ENCODE data around the gene MBIP.

MBIP gene

DNA sequence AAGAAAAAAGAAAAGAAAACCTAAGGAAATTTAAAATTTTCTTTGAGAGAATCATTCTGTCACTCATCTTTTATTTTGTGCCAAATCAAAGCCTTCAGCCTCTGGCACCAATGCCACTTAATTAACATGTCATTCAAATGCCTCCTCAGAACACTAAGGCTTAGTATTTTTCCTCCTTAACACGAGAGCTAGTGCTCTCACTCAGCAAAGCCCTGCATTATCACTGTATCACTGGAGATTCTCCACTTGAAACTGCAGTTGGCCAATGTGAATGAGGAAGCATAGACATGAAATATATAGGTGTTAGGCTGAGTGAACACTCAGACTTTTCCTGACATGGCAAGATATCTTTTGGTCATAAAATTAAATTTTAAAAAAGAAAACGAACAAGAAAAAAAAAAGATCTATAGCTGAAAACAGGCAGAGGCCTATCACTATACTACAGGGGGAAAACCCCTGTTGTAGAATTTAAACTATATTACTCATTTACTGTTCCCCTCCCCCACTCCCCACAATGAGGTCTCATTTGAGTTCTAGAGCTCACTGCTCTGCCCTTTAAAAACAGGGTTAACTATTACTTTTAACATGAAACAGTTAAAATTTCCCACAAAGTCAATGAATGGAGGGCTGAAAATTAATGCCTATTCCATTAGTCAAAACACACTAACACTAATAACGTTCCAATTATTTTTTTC is 5.1 kb downstream of the MBIP start:
- in situ Hi-C loops (cut with MboI; ENCODE audit: low sequenced_read_pairs): no loop called here

DNA sequence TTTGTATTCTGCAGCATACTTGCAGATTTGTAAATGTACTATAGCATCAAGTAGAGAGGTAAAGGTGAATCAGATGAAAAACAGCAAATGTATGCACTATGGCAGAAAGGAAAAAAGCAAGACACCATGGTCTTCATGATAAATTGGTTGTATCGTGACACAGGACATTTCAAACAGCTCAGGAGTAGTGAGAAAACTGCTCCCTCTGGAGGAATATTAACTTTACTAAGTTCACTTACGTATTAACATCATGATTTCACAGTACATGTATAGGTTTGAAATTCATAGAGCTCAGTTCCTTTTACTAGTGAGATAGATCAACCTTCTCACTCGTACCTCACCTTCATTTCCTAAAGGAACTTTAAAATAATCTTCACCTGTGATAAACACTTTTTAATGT is 6.5 kb downstream of the MBIP start:
- in situ Hi-C loops (cut with MboI; ENCODE audit: low sequenced_read_pairs): no loop called here

DNA sequence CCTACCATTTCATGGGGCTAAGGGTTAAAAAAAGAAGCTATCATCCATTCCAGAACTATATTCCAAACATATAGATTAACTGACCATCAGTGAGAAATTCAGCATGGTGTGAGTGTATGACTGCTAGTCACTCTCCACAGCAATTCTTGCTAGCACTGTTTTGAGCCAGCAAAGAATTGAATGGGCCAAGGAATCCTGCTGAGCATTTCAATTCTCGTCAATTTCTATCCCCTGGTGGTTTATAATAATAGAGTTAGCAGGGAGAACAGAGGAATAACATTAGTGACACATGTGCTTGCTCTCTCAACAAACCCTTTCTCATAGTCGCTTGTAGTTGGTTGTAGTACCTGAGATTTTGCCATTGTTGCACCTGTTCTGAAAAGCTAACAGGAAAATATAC is 7.2 kb downstream of the MBIP start:
- in situ Hi-C loops (cut with MboI; ENCODE audit: low sequenced_read_pairs): no loop called here

DNA sequence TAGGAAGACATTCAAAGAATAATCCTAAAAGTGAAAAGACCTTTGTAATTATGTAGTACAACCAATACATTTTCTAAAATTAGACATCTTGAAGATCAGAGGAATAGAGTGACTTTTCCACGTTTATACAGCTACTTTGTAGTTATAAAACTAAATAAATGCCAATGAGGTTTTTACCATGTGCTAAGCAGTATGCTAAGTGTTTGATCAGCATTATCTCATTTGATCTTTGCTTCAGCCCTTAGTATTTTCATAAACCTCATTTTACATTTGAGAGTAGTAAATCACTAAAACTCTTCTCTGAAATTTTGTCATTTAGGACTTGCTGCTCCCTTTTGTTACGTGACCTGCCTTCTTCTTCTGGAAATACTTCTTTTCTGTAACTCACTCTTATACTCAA is 13.6 kb downstream of the MBIP start:
- in situ Hi-C loops (cut with MboI; ENCODE audit: low sequenced_read_pairs): no loop called here

DNA sequence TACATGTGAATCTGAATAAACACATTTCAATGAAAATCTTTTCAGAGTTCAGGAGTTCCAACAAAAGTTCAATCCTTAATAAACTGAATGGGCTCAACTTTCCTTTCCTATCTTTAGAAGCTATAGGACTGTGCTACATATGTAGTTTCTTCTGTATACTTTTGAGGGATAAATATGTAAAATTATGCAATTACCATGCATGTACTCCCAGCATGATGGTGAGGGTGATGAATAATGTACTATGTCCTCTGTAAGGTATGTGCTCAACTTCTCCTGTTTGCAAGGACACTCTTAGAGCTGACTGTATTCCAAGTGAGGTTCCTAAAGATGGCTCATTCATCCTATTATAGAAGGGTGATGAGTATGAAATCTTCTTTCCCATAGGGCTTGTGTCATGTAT is 15.5 kb downstream of the MBIP start:
- in situ Hi-C loops (cut with MboI; ENCODE audit: low sequenced_read_pairs): no loop called here

DNA sequence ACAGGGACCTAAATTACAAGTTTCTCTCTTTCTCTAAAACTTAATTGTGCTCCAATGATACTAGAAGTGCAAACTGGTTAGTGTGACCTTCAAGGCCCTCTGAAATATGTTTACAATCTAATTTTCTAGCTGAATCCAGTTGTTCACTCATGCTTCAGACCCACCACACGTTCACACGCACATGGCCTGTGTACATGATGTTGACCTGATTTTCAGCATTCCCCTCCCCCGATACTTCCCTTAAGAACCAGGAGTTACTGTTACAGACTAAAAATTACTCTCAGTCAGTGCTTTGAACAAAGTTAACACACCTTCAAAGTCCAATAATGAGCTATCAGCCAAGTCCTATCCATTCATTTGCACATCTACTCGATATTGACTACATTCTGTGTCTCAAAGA is 16.5 kb downstream of the MBIP start:
- in situ Hi-C loops (cut with MboI; ENCODE audit: low sequenced_read_pairs): no loop called here

DNA sequence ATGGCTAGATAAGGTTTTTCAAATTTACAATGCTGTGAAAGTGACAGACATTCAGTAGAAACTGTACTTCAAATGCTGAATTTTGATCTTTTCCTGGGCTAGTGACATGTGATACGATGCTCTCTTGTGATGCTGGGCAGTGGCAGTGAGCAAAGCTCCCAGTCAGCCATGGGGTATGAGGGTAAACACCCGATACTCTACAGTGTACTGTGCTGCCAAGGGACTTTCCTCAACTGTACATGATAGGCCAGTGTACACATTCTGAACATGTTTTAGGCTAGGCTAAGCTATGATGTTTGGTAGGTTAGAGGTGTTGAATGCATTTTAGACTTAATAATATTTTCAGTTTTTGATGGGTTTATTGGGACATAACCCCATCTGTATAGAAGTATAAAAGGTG is 17.6 kb downstream of the MBIP start:
- in situ Hi-C loops (cut with MboI; ENCODE audit: low sequenced_read_pairs): no loop called here

DNA sequence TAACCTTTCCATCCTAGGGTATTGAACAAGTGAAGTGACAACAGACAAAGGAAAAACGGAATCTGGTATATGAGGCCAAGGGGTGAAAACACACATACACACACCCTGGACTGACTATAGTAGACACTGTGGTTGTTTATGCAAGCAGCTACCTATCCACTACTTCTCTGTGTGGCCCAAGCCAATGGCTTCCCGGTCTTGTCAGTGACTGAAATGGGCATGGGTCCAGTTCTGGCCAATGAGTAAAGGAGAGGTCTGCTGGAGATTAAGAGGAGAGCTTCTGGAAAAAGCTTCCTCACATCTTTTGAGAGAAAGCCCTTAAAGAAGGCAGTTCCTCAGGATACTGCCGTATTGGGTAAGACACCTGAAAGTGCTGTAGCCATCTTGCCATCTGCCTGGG is 19.3 kb downstream of the MBIP start:
- in situ Hi-C loops (cut with MboI; ENCODE audit: low sequenced_read_pairs): no loop called here

DNA sequence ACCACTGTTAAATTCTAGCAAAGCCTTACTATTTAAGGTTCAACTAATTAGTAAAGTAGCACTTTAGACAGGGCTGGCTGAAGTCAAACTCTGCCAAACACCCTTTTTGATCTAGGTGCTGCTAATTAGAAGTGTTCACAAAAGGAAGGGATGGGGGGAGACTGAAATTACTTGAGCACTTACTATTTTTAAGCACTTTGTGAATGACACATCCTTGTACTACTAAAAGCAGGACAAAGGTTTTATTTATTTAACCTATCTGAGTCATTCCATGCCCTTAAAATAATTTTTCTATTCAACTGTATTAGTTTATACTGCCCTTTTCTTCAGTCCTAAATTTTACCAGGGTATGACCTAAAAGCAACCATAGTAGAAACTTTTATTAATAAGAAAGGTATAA is 20.1 kb downstream of the MBIP start:
- in situ Hi-C loops (cut with MboI; ENCODE audit: low sequenced_read_pairs): no loop called here

DNA sequence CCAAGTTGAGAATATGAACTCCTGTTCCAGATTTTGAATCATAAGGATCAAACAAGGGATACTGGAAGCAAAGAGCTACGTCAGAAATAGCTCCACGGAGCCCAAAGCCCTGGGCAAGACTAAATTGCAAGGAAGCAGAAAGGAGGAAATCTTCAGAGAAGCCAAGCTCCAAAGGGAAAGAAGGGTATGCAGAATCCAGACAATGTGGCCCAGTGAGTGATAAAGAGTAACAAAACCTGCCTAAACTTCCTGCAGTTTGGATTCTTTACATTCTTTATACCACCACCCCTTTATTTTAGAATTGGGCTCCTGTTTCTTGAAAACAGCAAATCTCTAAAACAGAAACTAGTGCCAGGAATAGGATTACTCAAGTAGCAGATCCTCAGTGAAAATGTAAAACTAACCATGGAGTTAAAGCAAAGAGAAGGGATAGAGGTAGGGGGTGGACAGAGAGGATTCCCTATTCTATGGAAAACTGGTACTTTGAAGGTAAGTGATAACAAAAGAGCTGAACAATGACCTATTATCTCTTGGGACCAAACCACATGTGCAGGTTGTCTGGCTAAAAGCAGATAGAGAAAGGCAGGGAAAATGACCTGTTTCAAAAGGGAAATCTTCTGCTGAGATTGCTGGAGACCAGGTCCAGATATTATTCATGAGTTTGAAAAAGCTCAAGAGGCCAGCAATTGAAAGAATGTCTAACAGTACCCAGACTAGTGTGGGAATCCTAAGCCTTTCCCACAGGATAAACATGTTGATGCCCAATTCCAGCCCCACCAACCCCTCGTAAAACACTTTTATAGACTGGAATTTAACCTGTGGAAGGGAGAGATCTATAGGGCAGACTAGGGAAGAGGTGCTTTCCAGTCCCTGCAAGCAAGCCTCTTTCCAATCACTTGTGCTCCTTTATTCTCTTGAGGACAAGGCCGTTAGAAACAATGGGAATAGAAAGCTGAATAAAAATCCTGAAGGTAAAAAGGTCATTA is 24.5 kb downstream of the MBIP start:
- in situ Hi-C loops (cut with MboI; ENCODE audit: low sequenced_read_pairs): no loop called here

DNA sequence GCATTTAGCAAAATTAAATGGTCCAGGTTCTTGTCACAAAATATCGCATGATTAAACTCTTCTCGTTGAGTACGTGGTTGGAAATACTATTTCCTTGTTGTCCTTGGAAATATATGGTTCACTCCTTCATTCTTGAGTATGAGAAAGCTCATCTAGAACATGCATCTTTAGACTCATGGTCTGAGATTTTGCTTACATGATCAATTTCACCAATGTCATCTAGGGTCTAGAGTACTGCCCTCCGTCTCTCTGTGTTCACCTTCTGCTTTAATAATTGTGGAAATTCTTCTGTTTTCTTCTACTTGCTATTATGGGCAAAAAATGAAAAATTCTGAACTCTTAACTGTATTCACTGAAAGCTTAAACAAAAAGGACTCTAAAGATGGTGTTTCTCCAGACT is 25.9 kb downstream of the MBIP start:
- in situ Hi-C loops (cut with MboI; ENCODE audit: low sequenced_read_pairs): no loop called here

DNA sequence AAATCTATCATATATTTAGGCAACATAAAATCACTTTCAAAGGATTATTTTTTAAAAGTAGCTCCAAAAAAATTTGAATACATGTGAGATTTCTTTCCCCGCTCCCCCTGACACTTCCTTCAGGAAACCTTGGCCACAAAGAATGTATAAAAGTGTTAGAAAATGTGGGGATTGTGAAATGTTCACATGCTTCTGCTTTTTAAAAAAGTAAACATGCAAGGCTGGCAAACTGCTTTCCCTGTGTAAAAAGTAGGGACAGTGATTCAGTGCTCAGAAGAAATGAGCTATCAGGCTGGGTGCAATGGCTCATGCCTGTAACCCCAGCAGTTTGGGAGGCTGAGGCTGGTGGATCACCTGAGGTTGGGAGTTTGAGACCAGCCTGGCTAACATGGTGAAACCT is 26.6 kb downstream of the MBIP start:
- in situ Hi-C loops (cut with MboI; ENCODE audit: low sequenced_read_pairs): no loop called here

DNA sequence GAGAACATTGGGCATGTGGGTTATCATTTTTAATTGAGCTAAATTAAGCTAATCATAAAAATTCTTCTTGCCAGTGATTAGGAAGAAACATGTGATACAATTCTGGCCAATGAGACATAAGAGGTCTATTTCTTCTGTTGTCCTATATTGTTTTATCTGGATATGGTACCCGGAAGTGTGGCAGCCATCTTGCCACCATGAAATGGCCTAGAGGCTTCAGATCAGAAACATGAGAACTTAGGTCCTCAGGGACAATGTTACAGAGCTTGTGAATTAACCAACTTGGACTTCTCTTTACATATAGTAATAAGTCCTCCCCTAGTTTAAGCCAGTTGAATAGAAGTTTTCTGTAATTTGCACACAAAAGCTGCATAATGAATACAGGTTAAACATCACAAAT is 30.5 kb downstream of the MBIP start:
- in situ Hi-C loops (cut with MboI; ENCODE audit: low sequenced_read_pairs): no loop called here

DNA sequence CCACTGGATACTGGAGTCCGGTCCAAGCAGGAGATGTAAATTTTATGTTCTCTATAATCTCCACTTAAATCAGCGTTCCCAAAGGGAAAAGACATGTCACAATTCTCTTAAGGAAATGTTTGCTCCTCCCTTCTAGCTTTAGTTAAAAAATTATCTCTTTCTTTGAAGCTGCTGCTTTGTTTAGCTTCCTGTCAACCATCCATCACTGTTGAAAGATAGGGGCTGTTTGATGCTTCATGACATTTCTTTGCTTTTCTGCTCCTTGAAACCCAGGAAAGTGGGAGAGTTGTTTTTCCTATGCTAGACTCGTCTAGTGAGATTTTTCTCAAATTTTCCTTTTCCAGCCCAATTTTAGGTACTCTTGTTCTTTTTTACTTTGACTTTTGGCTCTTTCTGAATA is 31.9 kb downstream of the MBIP start:
- in situ Hi-C loops (cut with MboI; ENCODE audit: low sequenced_read_pairs): no loop called here

DNA sequence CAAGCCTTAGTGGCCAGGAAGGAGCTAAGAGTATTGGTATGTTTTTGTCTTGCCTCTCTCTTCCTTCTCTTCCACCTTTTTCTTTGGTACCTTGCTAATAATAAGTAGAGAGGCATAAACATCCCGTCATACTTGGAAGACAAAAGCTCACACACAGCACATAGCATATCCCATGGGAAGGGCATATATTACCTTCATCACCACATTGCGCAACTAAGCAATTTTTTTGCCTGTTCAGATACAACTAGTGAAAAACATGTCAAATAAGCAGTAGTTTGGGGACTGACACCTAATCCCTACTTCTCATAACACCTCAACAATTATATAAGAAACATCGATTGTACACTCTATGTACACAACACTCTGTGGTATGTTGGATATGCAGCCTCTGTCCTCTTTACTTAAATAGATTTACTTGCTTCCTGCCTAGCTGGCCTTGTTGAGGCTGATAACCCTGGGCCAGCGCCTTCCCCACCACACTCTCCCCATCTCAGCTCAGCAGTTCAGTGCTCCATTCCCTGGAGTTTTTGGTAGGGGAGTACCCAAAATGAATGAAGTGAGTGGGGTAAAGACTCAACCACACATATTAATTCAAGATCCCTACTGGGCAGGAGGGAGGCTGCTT is 35.4 kb downstream of the MBIP start:
- in situ Hi-C loops (cut with MboI; ENCODE audit: low sequenced_read_pairs): no loop called here

DNA sequence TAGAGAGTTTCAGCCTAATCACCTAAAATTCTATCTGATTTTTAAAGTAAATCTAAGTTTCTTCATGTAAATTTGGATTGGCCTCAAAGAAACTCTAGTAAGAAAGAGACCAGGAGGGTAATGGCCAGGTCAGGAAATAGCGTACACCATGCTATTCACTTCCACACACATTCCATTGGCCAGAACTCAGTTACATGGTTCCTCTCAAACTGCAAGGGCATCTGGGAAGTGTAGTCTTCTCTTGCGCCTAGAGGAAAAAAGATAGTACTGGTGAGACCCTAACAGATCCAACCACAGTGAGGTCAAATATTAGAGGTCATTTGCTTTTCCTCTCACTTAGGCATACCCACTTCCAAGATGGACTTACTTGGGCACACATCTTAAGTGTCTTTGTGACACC is 39.1 kb downstream of the MBIP start:
- in situ Hi-C loops (cut with MboI; ENCODE audit: low sequenced_read_pairs): no loop called here

DNA sequence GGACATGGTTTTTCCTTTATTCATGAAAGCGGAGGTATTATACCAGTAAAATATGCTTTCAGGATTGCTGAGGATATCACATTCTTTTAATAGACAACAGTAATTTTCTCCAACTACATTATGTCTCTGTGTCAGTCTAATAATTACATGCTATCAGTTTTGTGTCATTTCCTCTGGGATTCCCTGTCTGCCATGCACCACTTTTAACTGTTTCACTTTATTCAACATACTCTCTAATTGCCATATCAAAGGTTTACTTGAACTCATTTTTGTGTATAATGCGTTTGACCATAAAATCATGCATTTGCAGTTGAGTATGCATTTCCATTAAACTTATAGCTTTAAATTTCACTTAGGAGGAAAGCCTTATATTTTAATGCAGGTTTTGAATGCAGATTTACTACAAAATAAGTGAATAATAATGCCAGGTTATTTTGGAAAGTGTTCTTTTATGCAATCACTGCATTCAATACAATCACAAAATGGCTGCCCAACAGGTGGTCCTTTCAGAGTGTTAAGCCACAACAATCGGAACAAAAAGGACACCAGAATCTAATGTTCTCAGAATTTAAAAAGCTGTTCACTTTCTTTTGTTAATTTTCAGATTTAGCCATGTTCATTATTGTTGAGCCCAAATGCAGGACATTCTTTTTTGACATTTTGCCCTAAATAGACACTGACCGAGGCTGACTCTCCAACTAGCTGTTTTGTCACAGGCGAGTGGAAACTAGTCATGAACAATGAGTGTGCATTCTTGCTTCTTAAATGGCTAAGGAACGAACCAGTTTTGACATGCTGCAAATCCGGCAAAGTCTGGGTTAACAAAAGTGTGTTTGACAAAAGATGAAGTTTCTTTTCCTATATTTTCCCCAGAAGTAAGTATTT is 40.9 kb downstream of the MBIP start:
- in situ Hi-C loops (cut with MboI; ENCODE audit: low sequenced_read_pairs): no loop called here

DNA sequence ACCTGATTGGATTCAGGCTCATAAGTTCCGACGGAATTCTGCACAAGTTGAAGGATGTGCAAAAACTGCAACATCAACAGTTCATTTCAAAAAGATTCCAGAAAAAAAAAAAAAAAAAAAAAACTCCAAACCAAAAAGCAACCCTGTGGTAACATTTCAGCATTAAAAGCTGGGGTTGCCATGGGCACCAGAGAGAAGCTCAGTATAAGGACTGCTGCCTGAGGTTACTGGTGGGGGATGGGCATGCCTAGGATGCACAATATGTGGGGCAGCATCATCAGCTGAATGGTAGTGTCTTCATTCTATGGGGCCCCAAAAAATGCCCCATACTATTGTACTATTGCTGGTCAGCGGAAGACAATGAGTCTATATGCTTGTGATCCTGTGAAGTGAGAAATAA is 44.7 kb downstream of the MBIP start:
- in situ Hi-C loops (cut with MboI; ENCODE audit: low sequenced_read_pairs): no loop called here

DNA sequence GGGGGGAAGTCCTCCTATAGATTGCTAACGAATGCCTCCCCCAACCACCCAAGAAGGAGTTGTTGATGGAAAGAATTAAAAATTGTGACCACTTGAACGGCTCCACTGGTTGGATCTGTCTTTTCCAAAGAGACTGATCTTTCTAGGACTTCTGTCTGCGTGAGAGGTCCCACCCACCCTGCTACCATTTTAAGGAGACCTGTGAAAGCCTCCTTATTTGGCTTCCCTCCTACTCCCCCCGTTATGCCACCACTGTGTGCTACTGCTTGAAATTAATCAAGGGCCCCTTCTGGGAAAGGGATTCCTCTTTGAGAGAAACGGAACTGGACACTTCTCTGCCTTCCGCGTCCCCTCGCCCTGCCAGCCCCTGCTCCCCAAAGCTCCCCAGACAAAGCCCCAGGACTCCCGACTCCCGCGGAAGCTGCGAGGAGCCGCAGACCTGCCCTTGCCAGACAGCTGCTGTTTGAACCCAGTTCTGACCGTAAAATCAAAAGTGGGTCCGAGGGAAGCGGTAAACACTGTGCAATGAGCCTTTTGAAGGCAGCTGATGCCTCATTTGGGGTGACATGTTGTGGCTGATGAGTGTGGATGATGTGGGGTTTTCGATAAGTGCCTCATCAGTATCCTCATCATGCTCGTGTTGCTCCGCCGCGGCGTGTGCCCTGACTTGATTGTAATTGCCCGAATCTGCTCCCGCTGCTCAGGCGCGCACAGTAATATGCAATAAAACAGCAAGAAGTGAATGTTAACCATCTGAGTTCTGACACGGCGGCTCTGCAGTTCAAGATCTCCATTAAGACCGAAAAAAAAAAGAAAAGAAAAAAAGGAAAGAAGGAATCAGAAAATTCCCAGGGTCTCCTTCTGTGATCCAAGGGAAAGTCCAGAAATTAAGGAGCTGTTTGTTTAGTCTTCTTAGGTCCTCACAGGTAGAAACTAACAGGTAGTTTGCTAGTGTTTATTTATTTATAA is 48.2 kb downstream of the MBIP start:
- in situ Hi-C loops (cut with MboI; ENCODE audit: low sequenced_read_pairs): no loop called here

DNA sequence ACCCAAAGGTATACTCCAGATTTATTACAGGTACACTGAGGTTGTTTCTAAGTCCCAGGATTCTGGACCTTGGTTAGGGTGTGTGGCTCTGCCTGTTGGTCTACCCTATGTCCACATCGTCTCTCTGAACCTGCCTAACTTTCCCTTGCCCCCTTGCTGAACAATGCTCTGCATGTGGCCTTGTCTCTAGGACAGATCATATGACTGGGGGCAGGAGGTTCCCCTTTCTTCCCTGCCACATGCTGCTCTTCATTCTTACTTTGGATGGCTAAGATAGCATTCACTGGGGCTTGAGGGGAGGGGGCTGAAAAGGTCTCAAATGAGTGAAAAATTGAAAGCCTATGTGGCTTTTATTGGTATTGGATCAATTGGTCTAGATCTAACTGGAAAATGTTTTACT is 49.2 kb downstream of the MBIP start:
- in situ Hi-C loops (cut with MboI; ENCODE audit: low sequenced_read_pairs): no loop called here

Measured in hTERT RPE-1 (cell line).